ENCODE data around the gene HYI.

DNA sequence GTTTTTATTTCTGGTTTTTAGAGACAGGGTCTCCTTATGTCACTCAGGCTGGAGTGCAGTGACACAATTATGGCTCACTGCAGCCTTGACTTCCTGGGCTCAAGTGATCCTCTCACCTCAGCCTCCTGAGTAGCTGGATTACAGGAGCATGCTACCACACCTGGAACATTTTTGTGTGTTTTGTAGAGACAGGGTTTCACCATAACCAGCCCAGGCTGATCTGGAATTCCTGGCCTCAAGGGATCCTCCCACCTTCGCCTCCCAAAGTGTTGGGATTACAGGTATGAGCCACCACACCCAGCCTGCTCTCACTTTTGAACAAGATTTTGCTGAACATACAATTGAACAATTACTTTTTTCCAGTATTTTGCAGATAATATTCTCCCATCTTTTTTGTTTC is 24.0 kb upstream of the HYI start:
- TF ChIP-seq POLR2A (IDR thresholded peaks at IDR 0.05; ENCODE audit: low read depth, low read length): no peak
- no peak for TF ChIP-seq POLR2AphosphoS5 (IDR thresholded peaks at IDR 0.05; ENCODE audit: low read depth, low read length)
- no peak for TF ChIP-seq PAX5 (IDR thresholded peaks at IDR 0.05; ENCODE audit: insufficient read depth, low read length, severe bottlenecking)

Measured in GM12891 (cell line).